GM18909 (cell line): Measurements from ENCODE around the gene STOX2.

Experiments
- ATAC-seq: cut with Tn5 transposase; IDR thresholded peaks from one replicate; pipeline ENCODE4 v1.9.1; 2021; ENCODE audit warnings: mild to moderate bottlenecking; ENCODE audit not compliant: unreplicated experiment, poor library complexity

Gene STOX2, protein sequence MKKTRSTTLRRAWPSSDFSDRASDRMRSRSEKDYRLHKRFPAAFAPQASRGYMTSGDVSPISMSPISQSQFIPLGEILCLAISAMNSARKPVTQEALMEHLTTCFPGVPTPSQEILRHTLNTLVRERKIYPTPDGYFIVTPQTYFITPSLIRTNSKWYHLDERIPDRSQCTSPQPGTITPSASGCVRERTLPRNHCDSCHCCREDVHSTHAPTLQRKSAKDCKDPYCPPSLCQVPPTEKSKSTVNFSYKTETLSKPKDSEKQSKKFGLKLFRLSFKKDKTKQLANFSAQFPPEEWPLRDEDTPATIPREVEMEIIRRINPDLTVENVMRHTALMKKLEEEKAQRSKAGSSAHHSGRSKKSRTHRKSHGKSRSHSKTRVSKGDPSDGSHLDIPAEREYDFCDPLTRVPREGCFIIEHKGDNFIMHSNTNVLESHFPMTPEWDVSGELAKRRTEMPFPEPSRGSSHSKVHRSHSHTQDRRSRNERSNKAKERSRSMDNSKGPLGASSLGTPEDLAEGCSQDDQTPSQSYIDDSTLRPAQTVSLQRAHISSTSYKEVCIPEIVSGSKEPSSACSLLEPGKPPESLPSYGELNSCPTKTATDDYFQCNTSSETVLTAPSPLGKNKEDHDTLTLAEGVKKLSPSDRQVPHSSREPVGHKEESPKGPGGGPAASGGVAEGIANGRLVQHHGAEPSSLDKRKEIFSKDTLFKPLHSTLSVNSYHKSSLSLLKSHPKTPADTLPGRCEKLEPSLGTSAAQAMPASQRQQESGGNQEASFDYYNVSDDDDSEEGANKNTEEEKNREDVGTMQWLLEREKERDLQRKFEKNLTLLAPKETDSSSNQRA (N-terminal part only)

DNA sequence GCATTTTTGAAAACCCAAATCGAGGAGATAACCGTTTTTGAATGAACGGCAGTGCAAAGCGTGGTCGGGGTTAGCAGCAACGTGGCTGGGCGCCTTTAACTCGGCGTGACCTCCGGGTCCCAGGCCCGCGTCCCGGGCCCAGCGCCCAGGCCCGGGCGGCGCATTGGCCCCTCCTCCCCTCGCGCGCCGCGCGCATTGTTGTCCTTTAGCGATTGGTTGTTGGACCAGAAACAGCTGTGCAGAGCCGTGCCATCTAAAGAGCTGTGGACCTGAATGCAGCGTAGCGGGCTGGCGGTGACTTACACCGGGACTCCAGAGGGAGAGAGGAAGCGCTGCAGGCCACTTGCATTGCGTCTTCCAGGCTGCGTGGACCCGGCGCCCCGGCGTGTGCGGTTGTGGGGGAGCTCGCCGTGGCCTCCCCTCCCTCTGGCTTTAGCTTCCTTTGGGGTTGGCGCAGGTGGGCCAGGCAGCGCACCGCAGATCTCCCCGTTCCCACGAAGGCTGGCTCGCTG lies at the start of gene STOX2:
TSS of gene STOX2 (plus strand) at position 227 of the 512 bp plus-strand sequence. CDS start 1,484 bp downstream, outside the sequence.
- ATAC-seq = no peak

DNA sequence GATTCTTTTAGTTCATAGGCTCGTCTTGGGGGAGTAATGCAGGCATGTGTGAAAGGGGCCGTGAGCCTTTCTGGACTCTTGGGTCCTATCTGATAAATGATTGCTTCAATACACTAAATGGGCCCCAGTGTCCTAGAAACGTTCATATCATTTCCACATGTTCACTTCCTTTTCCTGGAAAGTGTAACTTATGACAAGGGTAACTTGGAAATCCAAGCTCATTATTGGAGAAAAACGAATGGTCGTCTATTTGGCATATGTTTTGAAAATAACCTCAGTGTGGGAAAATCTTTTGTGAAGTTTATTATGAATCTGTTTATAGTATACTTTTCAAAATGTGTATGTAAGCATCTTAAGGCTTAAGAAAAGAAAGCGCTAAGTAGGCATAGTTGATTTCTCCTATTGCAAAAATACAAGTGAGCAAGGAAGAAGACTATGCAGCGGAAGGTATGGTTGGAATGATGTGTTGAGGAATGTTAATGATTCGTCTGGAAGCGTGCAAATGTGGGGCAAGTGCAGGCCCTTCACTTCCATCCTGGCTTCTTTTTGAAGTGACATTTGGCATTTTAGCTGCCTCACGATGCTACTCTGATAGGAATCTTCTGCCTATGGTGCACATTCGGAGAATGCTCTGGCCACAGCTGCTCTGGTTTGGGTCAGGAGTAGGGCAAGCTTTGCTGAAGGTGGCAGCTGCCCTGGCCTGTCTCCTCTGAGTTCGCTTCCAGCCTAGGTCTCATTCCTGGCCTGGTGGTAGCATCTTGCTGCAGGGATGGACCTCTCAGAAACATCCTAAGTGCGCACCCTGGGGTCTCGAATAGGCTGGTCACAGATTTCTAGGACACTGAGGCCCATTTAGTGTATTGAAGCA lies 49.5 kb upstream of the STOX2 start:
- ATAC-seq = no peak

DNA sequence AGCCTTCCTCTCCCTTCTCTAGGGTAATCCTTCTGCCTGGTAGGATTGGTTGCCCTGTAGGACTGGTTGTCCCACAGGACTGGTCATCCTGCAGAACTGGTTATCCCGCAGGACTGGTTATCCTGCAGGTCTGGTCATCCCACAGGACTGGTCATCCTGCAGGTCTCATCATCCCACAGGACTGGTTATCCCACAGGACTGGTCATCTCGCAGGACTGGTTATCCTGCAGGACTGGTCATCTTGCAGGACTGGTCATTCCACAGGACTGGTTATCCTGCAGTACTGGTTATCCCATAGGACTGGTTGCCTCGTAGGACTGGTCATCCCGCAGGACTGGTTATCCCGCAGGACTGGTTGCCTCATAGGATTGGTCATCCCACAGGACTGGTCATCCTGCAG lies 48.1 kb upstream of the STOX2 start:
- ATAC-seq = no peak

DNA sequence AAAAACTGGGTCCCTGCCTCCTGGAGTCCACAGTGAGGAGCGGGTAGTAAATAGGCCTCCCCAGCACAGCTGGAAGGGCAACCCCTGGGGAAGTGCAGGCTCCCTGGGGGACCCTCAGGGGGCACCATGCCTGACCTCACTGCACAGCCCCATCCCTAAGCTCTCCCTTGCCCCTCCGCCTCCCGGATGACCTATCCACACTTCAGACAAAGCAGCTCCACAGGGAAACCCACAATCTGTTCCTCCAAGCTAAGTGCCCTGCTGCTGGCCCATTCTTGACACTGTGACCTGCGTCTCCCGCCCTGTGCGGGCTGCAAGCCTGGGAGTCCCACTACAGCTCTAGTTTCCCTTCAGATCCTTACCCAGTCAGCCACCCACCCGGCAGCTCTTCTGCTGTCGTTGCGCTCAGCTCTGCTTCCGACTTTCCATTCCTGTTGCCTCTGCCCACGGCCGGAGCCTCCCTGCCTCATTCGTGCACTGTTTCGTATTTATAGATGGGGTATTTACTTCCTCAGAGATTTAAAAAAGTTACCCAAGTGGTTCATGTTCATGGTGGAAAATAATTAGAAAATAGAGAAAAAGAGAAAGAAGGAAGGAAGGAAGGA lies 47.0 kb upstream of the STOX2 start:
- no peak for ATAC-seq

DNA sequence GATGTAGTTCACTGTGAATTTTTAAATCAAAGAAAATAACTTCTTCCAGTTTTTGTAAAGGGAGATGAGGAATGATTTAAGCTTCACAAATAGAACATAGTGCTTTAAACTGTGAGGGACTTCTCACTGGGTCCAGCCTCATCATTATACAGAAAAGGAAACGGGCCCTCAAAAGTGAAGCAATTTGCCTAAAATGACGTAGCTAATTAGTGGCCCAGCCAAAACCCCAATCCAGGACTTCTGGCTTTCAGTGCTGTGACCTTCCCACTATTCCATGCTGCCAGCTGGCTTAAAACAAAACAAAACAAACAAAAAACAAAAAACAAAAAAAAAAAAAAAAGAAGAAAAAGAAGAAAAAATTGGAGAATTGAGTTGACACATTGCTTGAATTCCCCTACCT lies 45.0 kb upstream of the STOX2 start:
- ATAC-seq = no peak

DNA sequence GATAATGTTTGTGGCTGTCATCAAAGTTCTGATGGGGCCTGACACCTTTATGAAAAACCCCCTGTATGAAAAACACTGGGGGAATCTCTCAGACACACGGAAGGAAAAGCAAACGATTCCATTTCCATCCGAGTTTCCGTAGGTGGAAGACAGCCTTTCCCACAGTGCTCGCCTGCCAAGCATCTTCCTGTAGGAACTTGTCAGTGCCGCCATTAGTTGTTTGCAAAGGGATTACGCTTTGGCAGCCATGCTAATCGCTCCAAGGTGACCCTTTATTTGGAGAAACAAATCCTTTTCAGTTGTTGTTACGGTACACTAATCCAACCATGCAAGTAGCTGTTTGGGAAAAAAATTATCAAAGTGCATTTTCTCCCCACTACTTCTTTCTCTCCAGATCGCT lies 44.4 kb upstream of the STOX2 start:
- no peak for ATAC-seq

DNA sequence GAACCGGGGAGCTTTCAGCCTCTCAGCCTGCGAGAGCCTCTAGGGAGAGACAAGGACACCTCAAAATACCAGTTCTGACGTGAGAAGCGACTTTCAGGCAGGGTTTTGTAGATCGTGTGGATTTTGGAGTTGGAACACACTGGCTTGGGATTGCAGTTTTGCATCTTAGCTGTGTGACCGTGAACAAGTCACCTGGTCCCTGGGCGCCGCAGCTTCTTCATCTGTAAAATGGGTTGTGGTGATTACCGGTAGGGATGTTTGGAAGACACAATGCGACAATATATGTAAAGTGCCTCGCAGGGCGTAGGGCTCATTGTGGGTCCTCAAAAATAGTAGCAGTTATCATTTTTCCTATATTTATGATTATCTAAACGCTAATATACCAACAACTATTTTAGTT lies 43.7 kb upstream of the STOX2 start:
- ATAC-seq = no peak

DNA sequence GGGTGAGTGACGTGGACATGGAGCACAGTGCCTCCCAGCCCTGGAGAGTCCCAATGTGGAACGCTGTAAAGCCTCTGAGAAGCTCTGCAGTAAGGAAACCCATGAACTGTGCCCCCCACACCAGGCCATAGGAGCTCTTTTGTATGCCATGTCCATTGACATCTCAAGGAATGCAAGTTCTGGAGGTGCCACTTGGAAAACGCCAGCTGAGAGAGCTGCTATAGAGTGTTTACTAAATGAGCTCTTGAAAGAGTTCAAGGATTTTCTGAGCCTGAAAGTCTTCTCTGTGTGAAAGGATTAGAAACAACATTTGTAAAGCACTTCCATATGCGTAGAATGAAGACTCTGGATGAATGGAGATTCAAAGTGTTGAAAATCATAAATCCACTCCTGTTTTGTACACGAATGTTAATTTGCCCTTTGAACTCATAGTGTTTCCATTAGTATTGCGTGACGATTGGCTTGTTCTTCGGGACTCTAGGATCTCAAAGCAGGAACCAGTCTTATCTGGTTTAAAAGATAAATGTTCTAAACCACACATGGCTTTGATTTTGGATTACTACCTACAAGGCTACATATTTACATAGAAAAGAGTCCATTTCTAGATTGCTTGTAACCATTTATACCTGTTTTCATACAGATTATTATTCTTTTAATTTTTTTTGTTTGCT lies 41.8 kb upstream of the STOX2 start:
- no peak for ATAC-seq

DNA sequence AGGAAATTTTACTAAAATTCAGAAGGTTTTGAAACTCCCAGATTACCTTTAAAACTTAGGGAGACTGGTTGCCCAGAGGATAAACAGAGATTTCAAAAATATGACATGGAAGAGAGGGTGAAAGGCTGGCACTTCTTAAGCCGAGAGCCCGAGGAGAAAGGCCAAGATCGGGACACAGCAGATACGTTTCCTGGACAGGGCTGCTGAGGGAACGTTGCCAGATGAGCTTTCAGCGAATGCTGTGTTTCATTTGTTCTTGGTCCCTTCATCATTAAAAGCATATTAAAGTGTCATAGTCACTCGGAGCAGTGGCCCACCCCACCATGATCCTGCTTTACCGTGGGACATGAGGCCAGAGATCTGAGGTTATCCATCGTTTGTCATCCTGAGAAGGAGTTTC lies 37.9 kb upstream of the STOX2 start:
- no peak for ATAC-seq

DNA sequence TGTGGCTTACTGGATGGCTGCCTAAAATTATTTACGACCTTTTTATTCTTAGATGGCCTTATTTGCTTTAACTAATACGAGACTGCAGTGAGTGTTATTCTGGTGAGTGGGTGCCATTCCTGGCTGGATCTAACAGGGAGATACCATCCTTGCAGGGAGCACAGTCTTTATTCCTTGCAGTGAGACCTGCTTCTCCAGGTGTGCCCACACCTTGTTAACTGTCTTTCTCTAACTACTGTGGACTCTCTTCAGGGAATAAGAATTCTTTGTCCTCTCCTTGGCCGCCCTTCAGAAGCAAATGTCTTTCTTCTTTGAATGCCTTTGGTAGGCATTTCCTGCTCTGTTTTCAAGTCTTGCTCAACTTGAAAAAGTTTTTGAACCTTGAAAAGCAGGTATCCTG lies 34.1 kb upstream of the STOX2 start:
- no peak for ATAC-seq

DNA sequence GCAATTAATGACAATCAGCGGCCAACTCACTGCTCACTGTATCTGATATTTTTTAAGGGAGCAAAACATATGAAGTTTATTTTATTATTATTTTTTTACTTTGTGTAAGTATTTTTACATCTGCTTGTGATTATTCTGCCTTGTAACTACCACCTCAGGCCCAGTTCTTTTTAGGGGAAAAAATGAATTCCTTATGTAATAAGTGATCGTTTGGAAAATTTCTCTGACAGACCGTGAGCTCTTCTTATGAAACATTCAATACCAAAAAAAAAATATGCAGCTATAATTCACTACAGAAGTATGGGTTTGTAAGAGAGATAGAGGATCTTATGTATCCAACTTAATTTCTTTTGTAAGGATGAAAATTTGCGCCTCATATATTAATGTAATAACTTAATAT lies 33.5 kb upstream of the STOX2 start:
- no peak for ATAC-seq

DNA sequence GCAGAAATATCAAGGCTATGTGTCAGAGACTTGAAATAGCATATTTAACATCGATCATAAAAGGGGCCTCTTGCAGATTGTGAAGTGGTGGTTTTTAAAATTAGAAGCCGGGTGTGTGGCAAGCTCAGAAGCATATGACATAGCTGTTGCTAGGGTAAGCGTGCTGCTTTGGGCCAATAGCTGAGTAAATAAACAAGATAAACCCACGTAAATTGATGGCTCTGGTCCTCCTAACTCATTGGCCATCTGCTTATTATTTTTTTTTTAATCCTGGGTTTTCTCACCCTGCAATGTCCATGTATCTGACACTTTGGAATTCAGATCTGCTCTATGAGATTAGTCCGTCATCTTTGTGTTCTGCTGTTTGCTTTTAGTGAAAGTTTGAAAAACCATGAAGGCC lies 32.6 kb upstream of the STOX2 start:
- ATAC-seq = no peak

DNA sequence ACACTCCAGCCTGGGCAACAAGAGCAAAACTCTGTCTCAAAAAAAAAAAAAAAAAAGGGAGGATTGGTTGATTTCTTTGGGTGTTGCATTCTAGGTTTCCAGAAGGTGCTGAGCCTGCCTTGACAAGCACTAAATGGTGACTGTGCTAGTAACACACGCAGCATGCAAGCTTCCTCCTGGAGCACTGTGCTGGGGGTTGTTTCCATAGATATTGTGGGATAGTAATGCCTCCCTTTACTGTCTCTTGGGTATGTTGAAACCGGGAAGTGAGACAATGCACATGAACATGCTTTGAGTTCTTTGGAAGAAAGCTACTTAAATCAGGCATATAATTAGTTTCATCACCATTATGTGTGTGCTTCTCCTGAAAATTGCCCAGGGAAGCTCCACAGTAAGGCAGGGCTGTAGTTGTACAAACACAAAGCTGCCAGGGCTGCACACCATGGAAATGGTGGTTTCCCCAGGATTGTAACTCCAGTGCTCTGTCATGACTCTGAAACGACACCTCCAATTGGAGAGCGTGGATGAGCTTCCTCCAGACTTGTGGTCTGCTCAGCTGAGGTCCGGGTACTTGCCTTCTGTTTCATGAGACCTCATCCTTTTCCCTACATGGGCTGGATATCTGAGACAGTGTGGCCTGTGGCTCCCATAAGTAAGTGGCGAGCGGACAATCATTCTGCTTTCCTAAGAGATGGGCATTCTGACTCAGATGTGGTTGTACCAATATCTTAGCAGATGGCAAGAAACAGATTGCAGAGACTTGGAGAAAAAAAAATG lies 31.5 kb upstream of the STOX2 start:
- no peak for ATAC-seq

DNA sequence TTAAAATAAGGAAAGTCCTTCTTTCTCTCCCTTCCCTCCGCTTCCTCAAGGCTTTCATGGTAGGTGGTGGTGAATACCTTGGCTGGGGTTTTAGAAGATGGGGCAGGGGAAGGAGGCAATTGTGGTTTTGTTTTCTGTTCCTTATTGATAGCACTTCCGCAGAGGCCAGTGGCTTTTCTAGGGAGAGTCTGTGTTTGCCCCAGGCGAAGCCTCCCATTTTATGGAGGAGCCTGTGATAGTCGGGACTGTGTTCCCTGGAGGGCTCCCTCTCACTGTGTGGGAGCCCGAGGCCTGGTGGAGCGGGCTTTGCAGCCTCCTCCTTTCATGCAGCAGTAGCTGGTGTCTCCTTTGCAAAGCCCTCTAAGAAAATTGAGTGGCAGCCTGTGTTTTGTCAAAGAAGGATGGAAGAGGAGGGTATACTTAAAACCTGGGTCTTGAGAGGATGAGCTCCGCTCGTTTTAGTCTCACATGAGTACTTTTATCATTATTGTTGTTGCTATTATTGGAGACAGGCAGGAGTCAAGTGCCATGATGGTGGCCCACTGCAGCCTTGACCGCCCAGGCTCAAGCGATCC lies 29.8 kb upstream of the STOX2 start:
- ATAC-seq = no peak

DNA sequence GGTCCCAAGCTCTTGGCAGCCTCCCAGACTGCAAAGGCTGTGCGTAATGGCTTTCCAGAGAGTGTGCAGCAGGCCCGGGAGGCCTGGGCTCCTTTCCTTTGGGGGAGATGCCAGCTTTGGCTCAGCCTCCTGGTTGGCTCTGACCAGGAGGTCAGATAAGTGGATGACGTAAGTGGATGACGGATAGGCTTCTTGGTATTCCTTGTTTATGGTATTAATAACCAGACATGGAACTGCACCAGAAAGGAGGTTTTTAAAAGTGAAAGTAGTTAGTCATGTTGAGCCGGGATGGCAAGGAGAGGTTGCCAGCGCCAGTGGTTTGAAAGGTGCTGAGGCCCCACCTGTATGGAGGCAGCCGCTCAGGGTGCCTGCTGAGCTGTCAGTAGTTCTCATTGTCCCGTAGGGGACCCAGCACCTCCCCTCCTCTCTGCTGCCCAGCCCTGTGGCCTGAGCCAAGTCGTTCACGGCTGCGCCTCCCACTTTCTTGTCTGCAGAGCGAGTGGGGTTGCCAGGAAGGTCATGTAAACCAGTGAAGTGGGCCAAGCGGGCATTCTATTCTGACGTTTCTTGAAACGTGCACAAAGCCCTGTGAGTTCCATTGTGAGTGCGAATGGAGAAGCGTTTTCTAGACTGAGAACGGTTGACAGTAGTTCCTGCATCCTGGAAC lies 28.7 kb upstream of the STOX2 start:
- no peak for ATAC-seq

DNA sequence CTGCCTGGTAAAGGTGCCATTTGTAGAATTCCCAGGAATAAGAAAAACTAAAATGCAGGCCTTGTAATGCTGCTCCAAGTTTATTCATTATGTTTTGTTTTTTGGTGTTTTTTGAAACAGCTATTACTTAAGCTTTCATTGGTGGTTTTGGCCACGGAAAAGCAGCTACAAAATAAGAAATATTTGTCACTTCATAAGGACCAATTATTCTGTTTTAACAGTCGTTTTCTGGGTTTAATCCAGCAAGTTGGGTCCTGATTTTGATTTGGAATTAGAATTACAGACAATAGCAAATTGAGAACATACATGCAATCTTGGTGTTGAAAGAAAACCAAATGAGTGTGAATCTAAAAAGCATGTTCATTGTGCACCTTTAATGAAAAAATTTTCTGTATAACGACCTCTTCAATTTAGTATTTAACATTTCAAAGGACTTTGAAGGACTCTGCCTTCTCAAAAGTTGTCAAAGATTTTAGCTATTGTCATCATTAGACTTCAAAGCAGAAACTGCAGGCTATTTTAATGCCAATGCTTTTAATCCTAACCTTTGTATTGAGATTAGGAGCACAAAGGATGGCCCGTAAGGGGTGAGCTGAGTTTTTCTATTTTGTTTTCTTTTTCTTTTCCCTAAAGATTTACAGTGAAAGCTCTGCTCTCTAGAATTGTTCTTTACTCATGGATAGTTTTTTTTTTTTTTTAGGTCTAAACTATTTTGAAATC lies 26.7 kb upstream of the STOX2 start:
- ATAC-seq = no peak

DNA sequence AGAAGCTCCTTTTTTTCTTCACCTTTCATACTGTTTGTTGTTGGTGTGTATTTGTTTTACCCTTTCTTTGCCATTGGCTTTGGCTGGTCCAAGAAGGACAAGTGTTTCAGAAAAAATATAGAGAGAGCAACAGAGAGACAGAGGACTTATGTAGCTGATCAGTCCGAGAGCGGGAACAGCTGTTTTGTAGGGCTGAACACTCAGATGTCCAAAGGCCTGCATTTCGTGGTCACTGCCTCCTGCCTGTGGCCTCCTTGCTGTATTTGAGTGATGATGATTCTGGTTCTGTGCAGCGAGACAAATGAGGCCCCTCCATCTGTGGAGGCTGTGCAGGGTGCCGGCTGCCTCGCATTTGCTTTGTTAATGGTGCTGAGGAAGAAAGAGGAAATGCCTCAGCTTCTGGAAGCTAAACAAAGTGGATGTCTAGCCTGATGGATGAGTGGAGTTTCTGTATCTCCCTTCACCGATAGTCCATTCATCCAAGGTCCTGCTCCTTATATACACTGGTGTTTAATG lies 19.8 kb upstream of the STOX2 start:
- ATAC-seq = no peak
